Stimulated activated CD4-positive, alpha-beta T cell treated with anti-CD3 and anti-CD28 coated beads, Interleukin-4, amount 100 ng/mL, for 48 hours (primary cell): ENCODE results near the gene SREBF1.

Experiments
- DNase-seq, 2 donors: peaks; one replicate each; pipeline ENCODE4 v3.0.0-alpha.2; 2020; ENCODE audit warnings: low read depth in 2 of 2

The SREBF1 gene

GRCh38 chr17:17859909-17860765 lies 23.4 kb upstream of the SREBF1 start:
- peak in 1 of 2 donors; percentile 58 for DNase-seq

- no peak for DNase-seq
Observed at GRCh38 chr17:17857496-17857895, 20.7 kb upstream of the SREBF1 start.

GRCh38 chr17:17856386-17856785 lies 19.6 kb upstream of the SREBF1 start:
- DNase-seq, result no peak

- DNase-seq, result no peak
Observed at GRCh38 chr17:17855976-17856375, 19.2 kb upstream of the SREBF1 start.

GRCh38 chr17:17853811-17854447 lies 17.1 kb upstream of the SREBF1 start:
- DNase-seq, result no peak

GRCh38 chr17:17852930-17853329 lies 16.1 kb upstream of the SREBF1 start:
- DNase-seq, result no peak

GRCh38 chr17:17851103-17852002 lies 14.6 kb upstream of the SREBF1 start:
- no peak for DNase-seq

- peak; percentile 64 to 66 for DNase-seq
Observed at GRCh38 chr17:17849845-17850373, 13.1 kb upstream of the SREBF1 start.

GRCh38 chr17:17849147-17849820 lies 12.5 kb upstream of the SREBF1 start:
- DNase-seq, result peak; percentile 80 to 87

- no peak for DNase-seq
Observed at GRCh38 chr17:17848311-17849082, 11.7 kb upstream of the SREBF1 start.

- no peak for DNase-seq
Observed at GRCh38 chr17:17847726-17848125, 10.9 kb upstream of the SREBF1 start.

GRCh38 chr17:17847118-17847689 lies 10.4 kb upstream of the SREBF1 start:
- DNase-seq, result no peak

- DNase-seq, result no peak
Observed at GRCh38 chr17:17846645-17847044, 9.9 kb upstream of the SREBF1 start.

- DNase-seq, result no peak
Observed at GRCh38 chr17:17846003-17846402, 9.2 kb upstream of the SREBF1 start.

- DNase-seq, result no peak
Observed at GRCh38 chr17:17845046-17845775, 8.4 kb upstream of the SREBF1 start.

GRCh38 chr17:17844500-17844899 lies 7.7 kb upstream of the SREBF1 start:
- no peak for DNase-seq

- no peak for DNase-seq
Observed at GRCh38 chr17:17844079-17844478, 7.3 kb upstream of the SREBF1 start.

GRCh38 chr17:17843096-17843495 lies 6.3 kb upstream of the SREBF1 start:
- no peak for DNase-seq

GRCh38 chr17:17842111-17842876 lies 5.5 kb upstream of the SREBF1 start:
- no peak for DNase-seq
